ENCODE measurements around the gene SFXN1. TPM values are rescaled to one million over a fixed set of nuclear protein-coding genes. Genes with fewer than 3 reads are reported as not detected.

SFXN1 gene
- total and polyA plus RNA-seq, 4 donors, result 47.3 to 241 (median 53.7) TPM

GRCh38 chr5:175436359-175436758 lies 42.0 kb upstream of the SFXN1 start:
- TF ChIP-seq HNF4A (conservative IDR thresholded peaks at IDR 0.05), result no peak
- TF ChIP-seq REST (IDR thresholded peaks at IDR 0.05), result no peak
- TF ChIP-seq YY1 (IDR thresholded peaks at IDR 0.05), result no peak
- TF ChIP-seq JUND (IDR thresholded peaks at IDR 0.05), result no peak
- TF ChIP-seq NR2F2 (IDR thresholded peaks at IDR 0.05), result no peak
- TF ChIP-seq TAF1 (conservative IDR thresholded peaks at IDR 0.05), result no peak
- no peak for TF ChIP-seq ZBTB33 (IDR thresholded peaks at IDR 0.05)
- no peak for TF ChIP-seq HNF4G (IDR thresholded peaks at IDR 0.05)
- no peak for TF ChIP-seq FOXA1 (IDR thresholded peaks at IDR 0.05)
- Histone ChIP-seq H3K27ac (ENCODE audit: low read depth in 1 of 2, low read length in 2 of 2) (no peak overlapping the region), H3K27me3 (ENCODE audit: control insufficient read depth in 4 of 4, insufficient read depth in 4 of 4, low read length in 3 of 4) (no peaks in the 10 kb centered on the region), H3K9ac (ENCODE audit: low read depth in 1 of 2, low read length in 2 of 2) (no peak overlapping the region), H3K9me3 (ENCODE audit: control insufficient read depth in 4 of 4, low read length in 3 of 4) (no peaks in the 10 kb centered on the region), H3K36me3 (ENCODE audit: control insufficient read depth in 4 of 4, insufficient read depth in 3 of 4, low read depth in 1 of 4, low read length in 3 of 4) (no peaks in the 10 kb centered on the region), H3K4me3 (ENCODE audit: low read depth in 1 of 3, low read length in 3 of 3) (no peak overlapping the region), H3K4me1 (ENCODE audit: control insufficient read depth in 4 of 4, insufficient read depth in 4 of 4, low read length in 3 of 4) (no peaks in the 10 kb centered on the region)
- WGBS, result 72% methylated on average over 8 of the region's 8 CpGs
- DNase-seq (ENCODE audit: low spot score), result no peak

GRCh38 chr5:175438234-175438857 lies 40.0 kb upstream of the SFXN1 start:
- no peak overlapping the region for H3K9ac ChIP-seq (ENCODE audit: low read depth in 1 of 2, low read length in 2 of 2)
- 82% methylated on average over 3 of the region's 3 CpGs for WGBS
- no peaks in the 10 kb centered on the region for H3K36me3 ChIP-seq (ENCODE audit: control insufficient read depth in 4 of 4, insufficient read depth in 3 of 4, low read depth in 1 of 4, low read length in 3 of 4)
- TF ChIP-seq RXRA (IDR thresholded peaks at IDR 0.05) (no peak), NR2F2 (IDR thresholded peaks at IDR 0.05) (no peak), YY1 (IDR thresholded peaks at IDR 0.05) (no peak), MAX (IDR thresholded peaks at IDR 0.05) (no peak), RAD21 (IDR thresholded peaks at IDR 0.05) (no peak), SP1 (IDR thresholded peaks at IDR 0.05) (no peak), ZBTB33 (IDR thresholded peaks at IDR 0.05) (no peak)
- DNase-seq (ENCODE audit: low spot score), result no peak
- no peaks in the 10 kb centered on the region for H3K9me3 ChIP-seq (ENCODE audit: control insufficient read depth in 4 of 4, low read length in 3 of 4)
- H3K27me3 ChIP-seq (ENCODE audit: control insufficient read depth in 4 of 4, insufficient read depth in 4 of 4, low read length in 3 of 4), result no peaks in the 10 kb centered on the region
- no peak overlapping the region for H3K4me3 ChIP-seq (ENCODE audit: low read depth in 1 of 3, low read length in 3 of 3)
- H3K4me1 ChIP-seq (ENCODE audit: control insufficient read depth in 4 of 4, insufficient read depth in 4 of 4, low read length in 3 of 4), result no peaks in the 10 kb centered on the region
- H3K27ac ChIP-seq (ENCODE audit: low read depth in 1 of 2, low read length in 2 of 2), result no peak overlapping the region

Measured in liver (tissue), 9 donors.